Mesendoderm (in vitro differentiated cells): ENCODE data around the gene MARK2.

Experiments
- DNase-seq: peaks from one replicate; pipeline ENCODE4 v3.0.0; 2013
- H2AK5ac ChIP-seq: 2 replicates; pipeline ENCODE4 v1.6.1; 2013; ENCODE audit warnings: low read length, inconsistent platforms
- H2BK120ac ChIP-seq: 2 replicates; pipeline ENCODE4 v1.6.1; 2013; ENCODE audit warnings: low read depth, mild to moderate bottlenecking, low read length, moderate library complexity, mixed read lengths
- H2BK15ac ChIP-seq: replicated peaks from 2 replicates; pipeline ENCODE4 v1.6.1; 2013; ENCODE audit warnings: low read depth, mild to moderate bottlenecking, moderate library complexity
- H2BK5ac ChIP-seq: 2 replicates; pipeline ENCODE4 v1.6.1; 2013; ENCODE audit warnings: low read length, inconsistent platforms
- H3K18ac ChIP-seq: 2 replicates; pipeline ENCODE4 v1.6.1; 2013; ENCODE audit warnings: mild to moderate bottlenecking, low read length, mixed read lengths
- H3K23ac ChIP-seq: one replicate; pipeline ENCODE4 v1.6.1; 2013; ENCODE audit warnings: low read length
- H3K27ac ChIP-seq: 2 replicates; pipeline ENCODE4 v1.5.1; 2013; ENCODE audit warnings: low read depth, mild to moderate bottlenecking, inconsistent platforms, low read length, moderate library complexity
- H3K27me3 ChIP-seq: 2 replicates; pipeline ENCODE4 v1.6.1; 2013; ENCODE audit warnings: low read length, control low read depth, mild to moderate bottlenecking, inconsistent platforms; ENCODE audit not compliant: insufficient read depth, poor library complexity
- H3K36me3 ChIP-seq: 2 replicates; pipeline ENCODE4 v1.6.1; 2013; ENCODE audit warnings: low read length, inconsistent platforms; ENCODE audit not compliant: control insufficient read depth, insufficient read depth
- H3K4ac ChIP-seq: one replicate; pipeline ENCODE4 v1.6.1; 2013; ENCODE audit warnings: low read depth, mild to moderate bottlenecking, low read length, moderate library complexity
- H3K4me1 ChIP-seq: 2 replicates; pipeline ENCODE4 v1.6.1; 2013; ENCODE audit warnings: low read depth, low read length, inconsistent platforms; ENCODE audit not compliant: control insufficient read depth
- H3K4me2 ChIP-seq: 2 replicates; pipeline ENCODE4 v1.6.1; 2013; ENCODE audit warnings: low read length
- H3K4me3 ChIP-seq: 2 replicates; pipeline ENCODE4 v1.5.1; 2013; ENCODE audit warnings: mild to moderate bottlenecking, low read length
- H3K56ac ChIP-seq: one replicate; pipeline ENCODE4 v1.6.1; 2013; ENCODE audit warnings: low read length
- H3K79me1 ChIP-seq: 2 replicates; pipeline ENCODE4 v1.6.1; 2013; ENCODE audit warnings: low read length, inconsistent platforms
- H3K79me2 ChIP-seq: 2 replicates; pipeline ENCODE4 v1.6.1; 2013; ENCODE audit warnings: mild to moderate bottlenecking, low read length; ENCODE audit not compliant: control insufficient read depth, insufficient read depth
- H3K9ac ChIP-seq: 2 replicates; pipeline ENCODE4 v1.6.1; 2013; ENCODE audit warnings: low read length, inconsistent platforms
- H4K5ac ChIP-seq: one replicate; pipeline ENCODE4 v1.6.1; 2013; ENCODE audit warnings: low read length
- H4K8ac ChIP-seq: one replicate; pipeline ENCODE4 v1.6.1; 2013; ENCODE audit warnings: low read depth, mild to moderate bottlenecking, control low read depth, low read length, moderate library complexity
- WGBS: extraction: QIAGEN DNeasy Blood & Tissue Kit; methylation state at CpG from one replicate; pipeline ENCODE4 v1.1.7; 2013; ENCODE audit warnings: low lambda C conversion rate, missing lambda C conversion rate; ENCODE audit not compliant: insufficient coverage; ENCODE audit errors: extremely low coverage; 5-methylcytosine and 5-hydroxymethylcytosine counted together

MARK2 gene

GRCh38 chr11:63887386-63887999 lies 48.6 kb downstream of the MARK2 start:
- peaks cover 21% of the 10 kb centered on the region for H3K4me1 ChIP-seq
- H3K4ac ChIP-seq, result no peak overlapping the region
- H4K5ac ChIP-seq, result no peak overlapping the region
- H2AK5ac ChIP-seq, result peak overlapping the region; percentile 33
- H3K79me2 ChIP-seq, result peaks cover 53% of the 10 kb centered on the region
- peak overlapping the region; percentile 30 for H3K56ac ChIP-seq
- no peak overlapping the region for H2BK120ac ChIP-seq
- no peaks in the 10 kb centered on the region for H3K27me3 ChIP-seq
- no peak overlapping the region for H3K9ac ChIP-seq
- H3K18ac ChIP-seq, result no peak overlapping the region
- no peak overlapping the region for H3K4me3 ChIP-seq
- H3K79me1 ChIP-seq, result peaks cover 38% of the 10 kb centered on the region
- H3K27ac ChIP-seq, result peak overlapping the region; percentile 3
- no peaks in the 10 kb centered on the region for H3K36me3 ChIP-seq
- DNase-seq, result peak; percentile 93
- WGBS, result no CpG with 5 or more reads among the region's 6 CpGs
- no peak overlapping the region for H3K4me2 ChIP-seq
- H3K23ac ChIP-seq, result no peak overlapping the region
- no peak overlapping the region for H2BK15ac ChIP-seq
- H2BK5ac ChIP-seq, result no peak overlapping the region
- H4K8ac ChIP-seq, result no peak overlapping the region

- peak overlapping the region; percentile 57 for H3K4me2 ChIP-seq
- H3K27ac ChIP-seq, result peak overlapping the region; percentile 45
- H3K23ac ChIP-seq, result peak overlapping the region; percentile 37
- peak overlapping the region; percentile 80 for H3K9ac ChIP-seq
- peak overlapping the region; percentile 21 for H3K4ac ChIP-seq
- H2AK5ac ChIP-seq, result peak overlapping the region; percentile 77
- WGBS, result no CpG with 5 or more reads among the region's 25 CpGs
- H3K79me2 ChIP-seq, result peaks cover 51% of the 10 kb centered on the region
- H3K4me3 ChIP-seq, result no peak overlapping the region
- peak overlapping the region; percentile 94 for H3K56ac ChIP-seq
- peaks cover 19% of the 10 kb centered on the region for H3K4me1 ChIP-seq
- H3K18ac ChIP-seq, result peak overlapping the region; percentile 7
- H3K27me3 ChIP-seq, result no peaks in the 10 kb centered on the region
- peak overlapping the region; percentile 90 for H2BK5ac ChIP-seq
- no peak overlapping the region for H2BK120ac ChIP-seq
- no peak overlapping the region for H4K5ac ChIP-seq
- no peaks in the 10 kb centered on the region for H3K36me3 ChIP-seq
- peak; percentile 90 for DNase-seq
- no peak overlapping the region for H2BK15ac ChIP-seq
- H3K79me1 ChIP-seq, result peaks cover 37% of the 10 kb centered on the region
- H4K8ac ChIP-seq, result no peak overlapping the region
These were observed 49.5 kb downstream of the MARK2 start for GRCh38 chr11:63888170-63889086.

GRCh38 chr11:63889344-63889743 lies 50.4 kb downstream of the MARK2 start:
- no CpG with 5 or more reads among the region's 6 CpGs for WGBS
- no peaks in the 10 kb centered on the region for H3K27me3 ChIP-seq
- no peak overlapping the region for H4K8ac ChIP-seq
- no peak overlapping the region for H3K4me3 ChIP-seq
- no peak overlapping the region for H3K23ac ChIP-seq
- H2BK5ac ChIP-seq, result no peak overlapping the region
- H2BK15ac ChIP-seq, result no peak overlapping the region
- peak overlapping the region; percentile 94 for H3K56ac ChIP-seq
- H3K27ac ChIP-seq, result no peak overlapping the region
- H2AK5ac ChIP-seq, result no peak overlapping the region
- peaks cover 32% of the 10 kb centered on the region for H3K79me1 ChIP-seq
- no peak overlapping the region for H3K9ac ChIP-seq
- no peak overlapping the region for H4K5ac ChIP-seq
- H3K4ac ChIP-seq, result no peak overlapping the region
- peaks cover 51% of the 10 kb centered on the region for H3K79me2 ChIP-seq
- DNase-seq, result no peak
- no peaks in the 10 kb centered on the region for H3K36me3 ChIP-seq
- H2BK120ac ChIP-seq, result no peak overlapping the region
- peaks cover 19% of the 10 kb centered on the region for H3K4me1 ChIP-seq
- no peak overlapping the region for H3K18ac ChIP-seq
- H3K4me2 ChIP-seq, result no peak overlapping the region

GRCh38 chr11:63890368-63890767 lies 51.5 kb downstream of the MARK2 start:
- no peak overlapping the region for H4K5ac ChIP-seq

GRCh38 chr11:63892228-63892627 lies 53.3 kb downstream of the MARK2 start:
- no peak for DNase-seq

More at GRCh38 chr11:63890368-63890767, 51.5 kb downstream of the MARK2 start:
- no peak overlapping the region for H2BK5ac ChIP-seq
- H3K79me1 ChIP-seq, result peaks cover 31% of the 10 kb centered on the region
- H3K18ac ChIP-seq, result no peak overlapping the region
- H4K8ac ChIP-seq, result no peak overlapping the region
- no peak overlapping the region for H3K27ac ChIP-seq
- no peak overlapping the region for H3K4me2 ChIP-seq
- H2AK5ac ChIP-seq, result no peak overlapping the region
- no peaks in the 10 kb centered on the region for H3K27me3 ChIP-seq
- no peak overlapping the region for H3K23ac ChIP-seq
- H3K4me1 ChIP-seq, result peaks cover 19% of the 10 kb centered on the region
- H2BK120ac ChIP-seq, result no peak overlapping the region
- no peak overlapping the region for H3K9ac ChIP-seq
- H2BK15ac ChIP-seq, result no peak overlapping the region
- no peak overlapping the region for H3K4me3 ChIP-seq
- no peak for DNase-seq
- no CpG with 5 or more reads among the region's 7 CpGs for WGBS
- no peaks in the 10 kb centered on the region for H3K36me3 ChIP-seq
- H3K56ac ChIP-seq, result no peak overlapping the region
- no peak overlapping the region for H3K4ac ChIP-seq
- H3K79me2 ChIP-seq, result peaks cover 42% of the 10 kb centered on the region

More at GRCh38 chr11:63892228-63892627, 53.3 kb downstream of the MARK2 start:
- Histone ChIP-seq H3K79me2 (peaks cover 41% of the 10 kb centered on the region), H4K5ac (no peak overlapping the region), H4K8ac (no peak overlapping the region), H3K4me3 (no peak overlapping the region), H3K27ac (no peak overlapping the region), H3K56ac (no peak overlapping the region), H3K4me1 (peaks cover 13% of the 10 kb centered on the region), H3K36me3 (peaks cover 5% of the 10 kb centered on the region), H3K27me3 (no peaks in the 10 kb centered on the region), H2BK15ac (no peak overlapping the region), H3K79me1 (peaks cover 31% of the 10 kb centered on the region), H3K4me2 (no peak overlapping the region), H3K18ac (no peak overlapping the region), H3K23ac (no peak overlapping the region), H2BK5ac (no peak overlapping the region), H2BK120ac (no peak overlapping the region), H3K4ac (no peak overlapping the region), H2AK5ac (no peak overlapping the region), H3K9ac (no peak overlapping the region)
- WGBS, result no CpG with 5 or more reads among the region's 3 CpGs
